ENCODE data around the gene CFAP100.
A peak's percentile ranks its signal among the peaks of the same experiment; 100 is the strongest.

The CFAP100 gene

GRCh38 chr3:126357295-126358037, 37.2 kb upstream of the CFAP100 start, which contains the start of gene KLF15:
Gene KLF15 (minus strand): TSS chr3:126357408. CDS start chr3:126352922, 4,486 bp downstream.
- DNase-seq, result peak; percentile 75

- no peak for DNase-seq
Observed at GRCh38 chr3:126358038-126358815, 36.5 kb upstream of the CFAP100 start.

- no peak for DNase-seq
Observed at GRCh38 chr3:126358816-126359181, 35.9 kb upstream of the CFAP100 start.

- DNase-seq, result no peak
Observed at GRCh38 chr3:126360046-126360713, 34.5 kb upstream of the CFAP100 start.

GRCh38 chr3:126360714-126361060, 34.0 kb upstream of the CFAP100 start:
- no peak for DNase-seq

- DNase-seq, result no peak
Observed at GRCh38 chr3:126361211-126361610, 33.5 kb upstream of the CFAP100 start.

GRCh38 chr3:126364130-126364695, 30.5 kb upstream of the CFAP100 start:
- DNase-seq, result no peak

- no peak for DNase-seq
Observed at GRCh38 chr3:126364731-126365301, 29.9 kb upstream of the CFAP100 start.

- DNase-seq, result no peak
Observed at GRCh38 chr3:126365351-126366277, 29.1 kb upstream of the CFAP100 start.

- no peak for DNase-seq
Observed at GRCh38 chr3:126367316-126367805, 27.3 kb upstream of the CFAP100 start.

GRCh38 chr3:126369490-126369889, 25.2 kb upstream of the CFAP100 start:
- DNase-seq, result no peak

- no peak for DNase-seq
Observed at GRCh38 chr3:126370055-126370454, 24.7 kb upstream of the CFAP100 start.

GRCh38 chr3:126370606-126371005, 24.1 kb upstream of the CFAP100 start:
- no peak for DNase-seq

GRCh38 chr3:126371096-126371705, 23.5 kb upstream of the CFAP100 start:
- no peak for DNase-seq

GRCh38 chr3:126372413-126373145, 22.1 kb upstream of the CFAP100 start:
- no peak for DNase-seq

- no peak for DNase-seq
Observed at GRCh38 chr3:126373146-126373613, 21.5 kb upstream of the CFAP100 start.

GRCh38 chr3:126373682-126374601, 20.8 kb upstream of the CFAP100 start:
- no peak for DNase-seq

GRCh38 chr3:126375835-126376331, 18.8 kb upstream of the CFAP100 start:
- no peak for DNase-seq

GRCh38 chr3:126376444-126376843, 18.3 kb upstream of the CFAP100 start:
- no peak for DNase-seq
